Keratinocyte (primary cell): ENCODE results near the gene GDNF. TPM values are rescaled to one million over a fixed set of nuclear protein-coding genes. Genes with fewer than 3 reads are reported as not detected.

Experiments used
- DNase-seq: peaks from one replicate; pipeline ENCODE4 v3.0.0-alpha.2; 2011; ENCODE audit warnings: low read depth, missing footprints, low spot score
- FAIRE-seq: peaks from 2 replicates; lab custom pipeline; 2011; peaks lifted over from hg19 to GRCh38; lab: Jason Lieb, UNC
- H2AFZ ChIP-seq: 2 replicates; pipeline ENCODE4 v1.6.0; 2012; ENCODE audit warnings: low read length, control low read depth, inconsistent platforms; ENCODE audit not compliant: control insufficient read depth
- H3K27ac ChIP-seq: 2 replicates; pipeline ENCODE4 v1.5.1; 2011; ENCODE audit warnings: low read length; ENCODE audit not compliant: control insufficient read depth, insufficient read depth
- H3K27me3 ChIP-seq: 3 replicates; pipeline ENCODE4 v1.6.0; 2011; ENCODE audit warnings: low read length; ENCODE audit not compliant: control insufficient read depth, insufficient read depth; ENCODE audit errors: extremely low read depth
- H3K36me3 ChIP-seq, 2 experiments: 2 replicates in 1 of 2; 3 replicates in 1 of 2; pipeline ENCODE4 v1.5.1; 2011; ENCODE audit warnings: low read length in 2 of 2, mild to moderate bottlenecking in 1 of 2; ENCODE audit not compliant: control insufficient read depth in 2 of 2, insufficient read depth in 2 of 2; ENCODE audit errors: extremely low read depth in 1 of 2
- H3K4me1 ChIP-seq: 3 replicates; pipeline ENCODE4 v1.5.1; 2011; ENCODE audit warnings: low read length; ENCODE audit not compliant: control insufficient read depth, insufficient read depth; ENCODE audit errors: extremely low read depth
- H3K4me2 ChIP-seq: 3 replicates; pipeline ENCODE4 v1.6.0; 2011; ENCODE audit warnings: low read depth, low read length; ENCODE audit not compliant: control insufficient read depth, insufficient read depth; ENCODE audit errors: extremely low read depth
- H3K4me3 ChIP-seq, 3 experiments: fragments of 200-600 bp in 1 of 3; sonication (generic) in 1 of 3; 2 replicates in 2 of 3; 3 replicates in 1 of 3; pipeline ENCODE4 v1.5.1; 2011 to 2016; ENCODE audit warnings: low read length in 3 of 3, mild to moderate bottlenecking in 3 of 3, control low read depth in 2 of 3, inconsistent platforms in 1 of 3, low read depth in 1 of 3, mixed read lengths in 1 of 3, mixed run types in 1 of 3, moderate library complexity in 1 of 3; ENCODE audit not compliant: control insufficient read depth in 2 of 3, insufficient read depth in 2 of 3; ENCODE audit errors: extremely low read depth in 1 of 3
- H3K79me2 ChIP-seq: 2 replicates; pipeline ENCODE4 v1.6.0; 2012; ENCODE audit warnings: low read length; ENCODE audit not compliant: control insufficient read depth, insufficient read depth
- H3K9ac ChIP-seq: 3 replicates; pipeline ENCODE4 v1.6.0; 2011; ENCODE audit warnings: low read length; ENCODE audit not compliant: control insufficient read depth, insufficient read depth; ENCODE audit errors: extremely low read depth
- H3K9me1 ChIP-seq: 3 replicates; pipeline ENCODE4 v1.6.0; 2011; ENCODE audit warnings: low read length; ENCODE audit not compliant: control insufficient read depth, insufficient read depth; ENCODE audit errors: extremely low read depth
- H3K9me3 ChIP-seq: 2 replicates; pipeline ENCODE4 v1.5.1; 2012; ENCODE audit warnings: low read depth, low read length; ENCODE audit not compliant: control insufficient read depth
- H4K20me1 ChIP-seq: 3 replicates; pipeline ENCODE4 v1.6.0; 2011; ENCODE audit warnings: low read length; ENCODE audit not compliant: control insufficient read depth, insufficient read depth; ENCODE audit errors: extremely low read depth
- EZH2 ChIP-seq: IDR thresholded peaks from one replicate; pipeline ENCODE4 v1.6.1; 2012; ENCODE audit warnings: inconsistent platforms, mild to moderate bottlenecking, low read length, moderate library complexity
- dilution Hi-C: fragments of 300-500 bp; cut with MboI; formaldehyde crosslinking; loops from one replicate; pipeline ENCODE4 v1.7.0; 2020; ENCODE audit warnings: low sequenced_read_pairs; ENCODE audit not compliant: extremely low pct_ligation_motif_present
- polyA plus RNA-seq, 5 experiments: library from polyadenylated mRNA; depleted of rRNA in 3 of 5; stranded (reverse) in 3 of 5; stranded (forward) in 1 of 5; unstranded in 1 of 5; fragments of >200 nt; gene quantifications; 1 replicate in 1 of 5; 2 replicates in 3 of 5; 3 replicates in 1 of 5; pipeline versions ENCODE4 v1.2.1 to v1.2.3, GENCODE V29; 2011 to 2012; ENCODE audit warnings: missing spikeins in 2 of 5, low read depth in 1 of 5, low replicate concordance in 1 of 5
- TF ChIP-seq, protein P1 (sequence below), 3 experiments: IDR thresholded peaks in 1 of 3; conservative IDR thresholded peaks in 1 of 3; optimal IDR thresholded peaks in 1 of 3; 2 replicates in 2 of 3; 3 replicates in 1 of 3; pipeline versions ENCODE3 to v1.5.1; 2011; ENCODE audit warnings: low read length in 3 of 3, mild to moderate bottlenecking in 3 of 3, moderate library complexity in 2 of 3, control low read depth in 1 of 3, inconsistent platforms in 1 of 3; ENCODE audit not compliant: insufficient read depth in 2 of 3; ENCODE audit errors: extremely low read depth in 1 of 3

Gene GDNF
- polyA plus RNA-seq, 1 donor (not counting 4 experiments of a cell fraction or from before 2014, with no cell fraction given): 2.4 TPM

DNA sequence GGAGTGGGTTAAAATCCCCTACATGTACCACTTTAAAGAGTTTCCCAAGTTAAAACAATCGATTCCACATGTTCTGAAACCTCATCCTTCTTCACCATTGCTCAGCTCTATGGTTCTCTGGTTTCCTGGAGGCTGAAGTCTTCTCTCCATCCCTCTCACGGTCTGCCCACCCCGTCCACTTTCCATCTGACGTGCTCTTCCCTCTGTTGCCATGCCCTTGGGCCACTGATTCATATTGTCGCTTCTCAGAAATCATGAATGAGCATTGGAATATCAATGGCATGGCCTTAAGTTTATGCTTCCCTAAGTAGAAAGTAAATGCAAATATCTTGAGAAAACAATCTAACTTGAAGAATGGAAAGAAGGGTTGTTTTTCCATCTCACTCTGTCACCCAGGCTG, 30.9 kb downstream of the GDNF start:
- dilution Hi-C loops: no loop called here
- Histone ChIP-seq H3K79me2 (no peaks in the 10 kb centered on the region), H2AFZ (no peak overlapping the region), H3K4me3 (no peak overlapping the region), H3K9ac (no peak overlapping the region), H3K9me1 (no peaks in the 10 kb centered on the region), H3K9me3 (no peaks in the 10 kb centered on the region), H3K4me1 (no peaks in the 10 kb centered on the region), H3K4me2 (no peak overlapping the region), H3K27me3 (peaks cover 7% of the 10 kb centered on the region), H4K20me1 (no peaks in the 10 kb centered on the region), H3K36me3 (peaks cover 0 to 4% of the 10 kb centered on the region in 2 experiments), H3K27ac (no peak overlapping the region)
- no peak for TF ChIP-seq EZH2
- TF ChIP-seq, protein P1, sequence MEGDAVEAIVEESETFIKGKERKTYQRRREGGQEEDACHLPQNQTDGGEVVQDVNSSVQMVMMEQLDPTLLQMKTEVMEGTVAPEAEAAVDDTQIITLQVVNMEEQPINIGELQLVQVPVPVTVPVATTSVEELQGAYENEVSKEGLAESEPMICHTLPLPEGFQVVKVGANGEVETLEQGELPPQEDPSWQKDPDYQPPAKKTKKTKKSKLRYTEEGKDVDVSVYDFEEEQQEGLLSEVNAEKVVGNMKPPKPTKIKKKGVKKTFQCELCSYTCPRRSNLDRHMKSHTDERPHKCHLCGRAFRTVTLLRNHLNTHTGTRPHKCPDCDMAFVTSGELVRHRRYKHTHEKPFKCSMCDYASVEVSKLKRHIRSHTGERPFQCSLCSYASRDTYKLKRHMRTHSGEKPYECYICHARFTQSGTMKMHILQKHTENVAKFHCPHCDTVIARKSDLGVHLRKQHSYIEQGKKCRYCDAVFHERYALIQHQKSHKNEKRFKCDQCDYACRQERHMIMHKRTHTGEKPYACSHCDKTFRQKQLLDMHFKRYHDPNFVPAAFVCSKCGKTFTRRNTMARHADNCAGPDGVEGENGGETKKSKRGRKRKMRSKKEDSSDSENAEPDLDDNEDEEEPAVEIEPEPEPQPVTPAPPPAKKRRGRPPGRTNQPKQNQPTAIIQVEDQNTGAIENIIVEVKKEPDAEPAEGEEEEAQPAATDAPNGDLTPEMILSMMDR (optimal IDR thresholded peaks at IDR 0.05 in 1 of 3, IDR thresholded peaks at IDR 0.05 in 1 of 3, conservative IDR thresholded peaks at IDR 0.05 in 1 of 3; ENCODE audit: extremely low read depth in 1 of 3, insufficient read depth in 2 of 3, low read length in 3 of 3): no peak
- DNase-seq (no peak), FAIRE-seq (no peak)

DNA sequence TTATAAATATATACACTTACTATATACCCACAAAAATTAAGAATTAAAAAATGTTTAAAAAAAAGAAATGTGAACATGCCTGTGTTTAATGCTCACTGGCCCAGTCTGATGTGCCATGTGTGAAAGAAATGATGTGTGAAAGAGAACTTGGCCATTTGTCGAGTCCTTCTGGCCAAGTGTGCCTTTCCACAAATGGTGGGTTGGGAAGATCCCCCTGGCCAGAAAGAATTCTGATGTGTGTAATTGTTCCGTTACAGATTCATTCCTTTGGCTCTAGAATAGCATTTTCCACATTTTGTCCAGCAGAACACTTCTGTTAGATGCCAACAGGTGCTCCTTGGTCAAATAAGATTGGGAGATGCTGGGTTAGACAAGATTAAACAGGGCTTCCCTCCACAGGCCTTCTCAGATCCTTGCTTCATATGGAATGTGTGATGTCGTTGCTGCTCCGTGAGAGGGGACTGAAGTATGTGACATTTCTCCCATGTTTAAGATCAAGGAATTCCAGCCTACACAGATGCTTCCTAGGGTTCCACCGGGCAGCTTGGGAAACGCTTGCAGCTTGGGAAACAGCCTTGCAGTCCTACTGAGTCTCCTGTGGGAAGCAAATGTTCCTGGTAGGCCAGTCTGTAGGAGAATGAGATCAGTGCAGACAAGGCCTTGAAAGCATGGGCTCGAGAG, 32.1 kb downstream of the GDNF start:
- no peak for TF ChIP-seq EZH2
- TF ChIP-seq, protein P1 (optimal IDR thresholded peaks at IDR 0.05 in 1 of 3, IDR thresholded peaks at IDR 0.05 in 1 of 3, conservative IDR thresholded peaks at IDR 0.05 in 1 of 3; ENCODE audit: extremely low read depth in 1 of 3, insufficient read depth in 2 of 3, low read length in 3 of 3): no peak
- peaks cover 7% of the 10 kb centered on the region for H3K27me3 ChIP-seq
- H3K9ac ChIP-seq: no peak overlapping the region
- no peaks in the 10 kb centered on the region for H3K4me1 ChIP-seq
- no peak overlapping the region for H3K27ac ChIP-seq
- H3K4me3 ChIP-seq: no peak overlapping the region
- FAIRE-seq (no peak), DNase-seq (no peak)
- H3K36me3 ChIP-seq: peaks cover 0 to under 1% of the 10 kb centered on the region in 2 experiments
- H3K79me2 ChIP-seq: no peaks in the 10 kb centered on the region
- no peaks in the 10 kb centered on the region for H4K20me1 ChIP-seq
- no peaks in the 10 kb centered on the region for H3K9me3 ChIP-seq
- H3K4me2 ChIP-seq: no peak overlapping the region
- no peak overlapping the region for H2AFZ ChIP-seq
- H3K9me1 ChIP-seq: no peaks in the 10 kb centered on the region
- dilution Hi-C loops: no loop called here
